Stimulated activated CD4-positive, alpha-beta T cell treated with anti-CD3 and anti-CD28 coated beads, Interleukin-15, amount 100 ng/mL, for 1 hour (primary cell): ENCODE measurements around the gene SAPCD1.

Experiments
- DNase-seq, 2 donors: peaks; one replicate each; pipeline ENCODE4 v3.0.0-alpha.2; 2020; ENCODE audit warnings: low read depth in 1 of 2, low spot score in 1 of 2

Gene SAPCD1

DNA sequence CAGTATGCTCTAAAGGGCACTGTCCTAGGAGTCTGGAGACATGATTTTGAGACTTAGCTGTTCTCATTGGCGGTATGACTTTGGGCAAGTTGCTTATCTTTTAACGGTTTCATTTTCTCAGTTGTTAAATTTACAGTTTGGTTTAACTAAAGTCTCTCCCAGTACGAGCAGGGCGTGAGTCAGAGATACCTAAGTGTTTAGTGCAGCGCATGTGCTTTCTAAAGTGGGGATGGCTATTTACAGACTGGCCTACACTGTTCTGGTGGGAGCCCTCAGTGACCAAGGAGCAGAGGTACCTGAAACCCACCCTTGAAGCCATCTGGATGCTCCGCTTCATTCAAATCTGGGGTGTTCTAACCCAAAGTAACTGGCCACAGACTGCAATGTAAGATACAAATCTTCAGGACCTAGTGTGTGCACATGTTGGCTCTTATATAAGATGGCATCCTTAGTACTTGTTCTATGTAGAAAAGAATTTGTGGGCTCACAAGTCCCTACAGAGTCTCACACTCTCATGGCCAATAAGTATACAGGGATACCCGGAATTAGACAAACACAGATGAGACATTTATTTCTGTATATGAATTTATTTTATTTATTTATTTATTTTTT is 11.9 kb upstream of the SAPCD1 start:
- no peak for DNase-seq

DNA sequence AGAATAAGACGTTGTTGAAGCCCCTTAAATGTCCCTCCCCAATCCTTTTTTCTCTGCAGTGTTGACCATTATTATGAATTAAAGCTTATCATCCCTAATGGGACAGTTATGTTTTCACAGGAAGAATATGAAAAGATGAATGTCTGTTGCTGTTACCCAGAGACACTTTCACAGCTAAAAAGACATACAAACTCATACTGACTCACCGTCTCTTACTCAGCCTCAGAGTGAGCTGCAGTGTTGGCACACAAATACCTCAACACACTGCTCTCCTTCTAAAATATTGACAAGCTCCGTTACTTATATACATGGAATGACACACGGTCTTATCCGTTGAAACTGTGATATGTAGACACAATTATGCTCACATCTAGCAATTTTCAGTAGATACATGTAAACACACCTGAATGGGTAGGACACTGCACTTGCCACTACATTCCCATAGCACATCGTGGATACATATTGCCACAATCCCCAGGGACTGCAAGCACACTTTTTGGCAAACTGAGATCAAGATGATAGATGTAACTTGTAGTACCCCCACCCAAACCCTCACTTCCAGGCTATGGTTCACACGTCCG is 9.6 kb upstream of the SAPCD1 start:
- DNase-seq: no peak

DNA sequence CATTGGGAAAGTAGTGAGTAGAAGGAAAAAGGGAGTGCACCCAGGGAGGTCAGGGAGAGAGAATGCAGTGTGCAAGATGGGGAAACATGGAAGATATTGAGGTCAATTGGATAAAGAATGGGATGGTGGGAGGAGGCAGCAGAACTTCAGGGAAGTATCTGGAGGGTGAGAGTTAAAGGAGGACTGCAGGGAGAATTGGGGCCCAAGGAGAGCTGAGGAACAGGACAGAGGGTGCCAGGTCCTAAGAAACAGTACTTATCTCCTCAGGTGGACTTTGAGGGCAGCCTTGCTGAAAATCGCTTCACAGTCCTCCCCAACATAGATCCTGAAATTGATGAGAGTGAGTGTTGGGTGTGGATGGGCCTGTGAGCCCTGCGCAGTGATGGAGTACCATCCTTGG is 4.2 kb upstream of the SAPCD1 start:
- DNase-seq: no peak

DNA sequence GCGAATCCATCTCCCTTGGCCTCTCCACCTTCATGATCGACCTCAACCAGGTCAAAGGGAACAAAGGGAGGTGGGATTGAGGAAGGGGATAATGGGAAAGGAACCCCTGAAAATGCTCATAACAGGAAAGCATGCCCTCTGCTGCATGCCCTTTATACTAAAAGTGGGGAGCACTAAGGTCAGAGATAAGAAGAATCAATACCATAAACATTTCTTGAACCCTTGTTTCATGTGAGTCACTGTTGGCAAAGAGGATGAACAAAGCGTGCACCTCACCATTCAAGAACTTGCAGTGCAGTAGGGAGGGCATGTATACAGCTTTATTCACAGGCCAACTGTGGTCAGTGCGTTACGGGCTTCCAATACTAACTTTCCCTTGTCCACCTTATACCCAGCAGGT is 1.7 kb upstream of the SAPCD1 start:
- no peak for DNase-seq

DNA sequence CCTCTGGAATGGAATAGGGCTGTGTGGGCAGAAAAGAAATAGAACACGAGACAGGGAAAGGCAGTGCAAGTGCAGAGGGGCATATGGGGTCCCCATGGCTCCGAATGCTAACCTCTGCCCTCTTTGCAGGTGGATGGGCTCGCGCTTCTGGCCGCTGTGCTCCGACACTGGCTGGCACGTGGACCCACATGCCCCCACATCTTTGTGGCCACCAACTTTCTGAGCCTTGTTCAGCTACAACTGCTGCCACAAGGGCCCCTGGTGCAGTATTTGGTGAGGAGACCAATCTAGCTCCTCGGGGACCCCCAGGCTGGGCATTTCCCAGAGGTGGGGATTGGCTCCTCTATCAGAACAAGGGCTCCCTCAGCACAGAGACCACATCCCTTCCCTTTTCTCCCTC is 1.1 kb upstream of the SAPCD1 start:
- DNase-seq: no peak

DNA sequence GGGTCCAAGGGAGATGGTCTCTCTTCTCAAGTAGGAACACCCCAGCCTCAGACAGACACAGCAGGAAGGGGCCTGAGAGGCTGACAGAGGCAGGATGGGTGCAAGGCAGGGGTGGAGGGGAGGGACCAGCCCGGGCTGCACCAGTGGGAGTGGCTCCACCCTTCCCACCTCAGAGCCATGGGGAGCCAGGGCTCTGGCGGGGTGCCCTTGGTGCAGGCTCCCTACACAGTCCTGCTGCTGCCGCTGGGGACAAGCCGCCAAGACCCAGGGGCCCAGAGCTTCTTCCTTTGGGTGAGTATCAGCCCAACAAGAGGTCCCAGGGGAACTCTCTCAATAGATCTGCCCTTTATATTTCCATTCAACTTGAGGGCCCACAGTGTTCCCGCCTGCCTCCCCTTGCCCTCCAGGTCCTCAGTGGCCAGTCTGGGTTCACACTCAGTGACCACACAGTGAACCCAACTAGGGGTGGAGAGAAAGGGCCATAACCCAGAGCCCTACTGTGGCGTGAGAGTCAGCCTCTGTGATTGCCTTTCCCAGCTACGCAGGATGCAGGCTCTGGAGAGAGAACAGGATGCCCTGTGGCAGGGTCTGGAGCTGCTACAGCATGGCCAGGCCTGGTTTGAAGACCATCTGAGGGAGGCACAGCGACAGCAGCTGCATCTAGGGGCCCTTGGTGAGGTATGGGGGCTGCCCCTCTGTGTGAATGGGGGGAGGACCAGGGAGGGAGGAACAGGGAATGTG is 592 bp downstream of the SAPCD1 start:
- no peak for DNase-seq

DNA sequence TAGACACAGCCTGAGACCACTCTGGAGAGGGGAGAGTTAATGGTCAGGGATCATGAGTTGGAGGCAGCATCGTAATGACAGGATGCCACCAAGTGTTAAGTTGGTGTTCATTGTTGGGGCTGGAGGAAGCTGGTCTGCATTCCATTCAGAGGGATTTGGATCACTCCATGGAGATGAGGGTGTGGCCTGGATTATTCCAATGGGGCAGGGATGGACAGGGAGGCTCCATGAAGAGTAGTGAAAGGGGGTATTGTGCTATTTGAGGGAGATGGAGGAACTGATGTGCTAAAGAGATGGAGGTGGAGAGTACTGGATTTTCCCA is 1.1 kb downstream of the SAPCD1 start:
- no peak for DNase-seq

DNA sequence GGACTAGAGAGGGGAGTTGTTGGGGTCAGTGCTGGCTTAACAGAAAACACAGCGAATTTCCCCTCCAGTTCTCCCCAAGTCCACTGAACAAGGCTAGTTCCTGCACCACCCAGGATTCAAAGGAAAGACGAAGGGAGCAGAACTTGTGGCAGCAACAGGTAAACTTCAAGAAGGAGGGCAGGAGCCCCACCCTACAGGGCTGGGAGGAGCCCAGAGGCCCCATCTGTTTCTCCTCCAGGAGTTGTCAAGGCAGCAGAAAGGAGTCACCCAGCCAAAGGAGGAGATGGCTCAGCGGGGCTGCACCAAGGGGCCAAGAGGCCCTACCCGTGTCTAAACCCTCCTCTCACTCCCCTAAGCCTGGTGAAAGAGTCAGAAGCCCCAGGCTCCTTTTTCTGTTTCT is 1.7 kb downstream of the SAPCD1 start:
- DNase-seq: no peak

DNA sequence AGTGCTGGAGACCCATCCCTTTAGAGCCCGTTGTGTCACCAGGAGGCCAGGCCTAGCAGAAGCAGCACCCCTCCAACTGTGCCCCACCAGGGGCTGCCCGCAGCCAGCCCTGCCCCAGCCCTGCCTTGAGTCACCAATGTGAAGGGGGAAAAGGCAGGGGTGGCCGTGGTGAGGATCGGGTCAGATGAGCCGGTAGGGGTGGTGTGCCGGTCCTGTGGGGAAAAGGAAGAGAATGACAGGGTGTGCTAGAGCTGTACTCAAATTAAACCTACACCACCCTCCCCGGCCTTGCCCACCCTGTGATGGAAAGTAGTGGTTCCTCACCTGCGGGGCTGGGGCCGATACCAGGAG is 3.1 kb downstream of the SAPCD1 start:
- DNase-seq: no peak

DNA sequence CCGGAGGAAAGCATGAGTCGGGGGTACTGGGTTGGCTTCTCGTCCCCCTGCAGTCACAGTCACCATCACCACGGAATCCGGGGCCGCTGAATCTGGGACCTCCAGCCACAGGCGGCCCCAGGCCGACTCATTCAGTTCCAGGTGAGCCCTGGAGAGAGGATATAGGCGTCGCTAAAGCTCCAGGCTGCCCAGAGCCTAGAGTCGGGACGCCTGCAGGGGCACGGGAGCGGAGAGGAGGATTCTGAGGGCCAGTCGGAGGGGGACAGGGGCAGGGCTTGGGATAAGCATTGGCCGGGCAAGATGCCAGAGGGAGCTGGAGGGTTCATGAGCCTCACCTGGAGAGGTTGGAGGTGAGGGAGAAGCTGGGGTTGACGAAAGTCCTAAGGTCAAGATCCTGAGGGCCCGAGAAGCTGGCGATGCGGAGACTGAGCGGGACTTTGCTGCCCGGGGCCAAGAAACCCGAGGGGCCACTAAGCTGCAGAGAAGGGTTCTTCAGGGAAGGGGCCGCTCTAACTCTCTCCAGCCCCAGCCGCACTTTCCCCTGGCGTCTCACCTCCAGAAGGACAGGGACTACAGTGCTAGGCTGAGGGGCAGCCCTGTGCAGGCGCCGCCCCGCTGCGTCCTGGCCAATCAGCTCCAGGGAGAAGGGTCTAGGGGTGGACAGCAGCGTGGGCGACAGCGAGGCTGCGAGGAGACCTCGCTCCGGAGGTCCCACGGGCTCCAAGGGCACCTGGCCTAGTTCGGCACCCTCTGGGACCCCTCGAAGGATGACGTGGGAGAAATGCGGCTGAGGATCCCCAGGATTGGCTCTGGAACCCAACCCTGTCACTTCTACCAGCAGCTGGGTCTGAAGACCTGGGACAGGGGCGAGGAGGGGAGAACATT is 3.7 kb downstream of the SAPCD1 start:
- no peak for DNase-seq

DNA sequence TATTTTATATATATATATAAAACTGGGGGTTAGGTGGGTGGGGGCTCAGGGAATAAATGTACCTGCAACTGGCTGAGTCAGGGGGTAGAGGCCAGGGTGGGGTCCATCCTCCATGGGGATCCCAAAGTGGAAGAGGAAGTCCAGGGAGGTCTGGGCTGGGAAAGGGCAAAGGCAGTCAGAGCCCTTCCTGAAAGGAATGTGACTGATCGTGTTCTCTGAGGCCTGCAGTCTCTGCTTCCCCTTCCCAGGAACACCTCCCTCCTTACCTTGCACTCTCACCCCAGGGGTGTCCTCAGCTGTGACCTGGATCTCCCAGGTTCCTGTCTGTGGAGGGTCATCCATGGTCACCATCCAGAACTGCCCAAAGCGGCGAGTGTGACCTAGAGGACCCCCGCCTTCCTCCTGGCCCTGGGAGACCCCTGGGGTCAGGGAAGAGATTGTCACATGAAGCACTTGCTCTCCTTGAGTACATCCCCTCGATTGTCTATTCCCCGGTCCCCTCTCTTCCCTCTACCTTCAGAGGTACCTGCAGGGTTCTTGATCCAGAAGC is 4.7 kb downstream of the SAPCD1 start:
- DNase-seq: no peak

DNA sequence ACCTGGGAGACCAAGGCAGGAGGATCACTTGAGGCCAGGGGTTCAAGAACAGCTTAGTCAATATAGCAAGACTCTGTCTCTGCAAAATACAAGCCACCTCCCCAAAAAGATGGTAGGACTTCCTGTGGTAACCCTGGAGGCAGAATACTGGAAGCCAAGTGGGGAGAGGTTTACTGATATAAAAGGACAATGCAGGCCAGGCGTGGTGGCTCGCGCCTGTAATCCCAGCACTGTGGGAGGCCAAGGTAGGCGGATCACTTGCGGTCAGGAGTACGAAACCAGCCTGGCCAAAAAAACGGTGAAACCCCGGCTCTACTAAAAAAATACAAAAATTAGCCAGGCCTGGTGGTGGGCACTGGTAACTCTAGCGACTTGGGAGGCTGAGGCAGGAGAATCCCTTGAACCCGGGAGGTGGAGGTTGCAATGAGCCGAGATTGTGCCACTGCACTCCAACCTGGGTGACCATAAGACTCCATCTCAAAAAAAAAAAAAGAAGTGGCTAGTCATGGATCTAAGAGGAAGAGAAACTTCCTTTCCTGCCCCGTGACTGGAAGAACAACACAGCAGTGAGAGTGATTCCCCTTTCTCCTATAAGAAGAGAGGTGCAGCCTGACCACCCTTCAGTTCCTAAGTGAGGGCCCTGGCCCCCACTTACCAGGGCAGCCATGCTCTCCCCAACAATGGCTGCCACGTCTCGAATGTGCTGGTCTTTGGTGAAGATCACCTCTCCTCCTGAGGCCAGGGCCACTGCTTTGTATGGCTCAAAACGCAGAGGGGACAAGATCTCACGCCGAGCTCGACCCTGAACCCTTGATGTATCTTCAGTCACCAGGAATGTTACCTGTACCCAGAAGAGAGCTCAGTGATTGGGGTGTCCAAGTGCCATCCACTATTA is 6.2 kb downstream of the SAPCD1 start:
- DNase-seq: no peak

DNA sequence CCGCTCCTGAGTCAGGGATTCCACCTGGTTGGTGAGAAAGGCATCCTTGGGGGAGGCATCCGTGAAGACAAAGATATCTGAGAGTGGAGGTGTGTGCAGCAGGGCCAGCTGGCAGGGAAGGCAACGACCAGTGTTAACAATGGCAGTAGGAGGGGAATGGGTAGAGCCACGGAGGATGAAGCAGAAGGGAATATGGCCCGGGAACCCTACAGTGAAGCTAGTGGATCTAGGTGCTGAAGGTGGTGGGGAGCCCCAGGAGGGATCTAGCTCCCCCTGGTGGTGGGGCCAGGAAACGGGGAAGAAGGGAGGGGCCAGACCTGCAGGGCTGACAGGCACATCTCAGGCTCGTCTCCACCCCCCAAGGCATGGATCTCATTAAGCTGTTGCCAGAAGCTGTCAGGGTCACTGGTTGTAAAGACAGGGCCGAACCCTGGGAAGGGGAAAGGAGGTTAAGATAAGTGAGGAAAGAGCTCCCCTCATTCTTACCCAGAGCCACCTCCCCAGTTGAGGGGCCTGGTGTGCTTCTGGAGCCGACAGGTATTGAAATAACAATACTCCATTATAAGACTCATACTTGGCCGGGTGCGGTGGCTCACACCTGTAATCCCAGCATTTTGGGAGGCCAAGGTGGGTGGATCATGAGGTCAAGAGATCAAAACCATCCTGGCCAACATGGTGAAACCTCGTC is 7.4 kb downstream of the SAPCD1 start:
- DNase-seq: peak; percentile 62 to 65

DNA sequence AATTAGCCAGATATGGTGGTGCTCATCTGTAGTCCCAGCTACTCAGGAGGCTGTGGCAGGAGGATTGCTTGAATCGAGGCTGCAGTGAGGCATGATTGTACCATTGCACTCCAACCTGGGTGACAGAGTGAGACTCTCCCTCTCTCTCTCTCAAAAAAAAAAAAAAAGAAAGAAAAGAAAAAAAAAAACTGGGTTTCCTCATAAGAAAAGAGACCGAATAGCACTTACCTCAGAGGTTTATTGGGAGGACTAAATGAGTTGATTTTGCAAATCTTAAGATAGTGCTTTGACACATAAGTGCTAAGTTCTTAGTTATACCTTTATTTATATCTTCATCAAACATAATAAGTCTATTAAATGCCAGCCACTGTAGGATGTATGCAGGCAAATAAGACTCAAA is 8.4 kb downstream of the SAPCD1 start:
- no peak for DNase-seq

DNA sequence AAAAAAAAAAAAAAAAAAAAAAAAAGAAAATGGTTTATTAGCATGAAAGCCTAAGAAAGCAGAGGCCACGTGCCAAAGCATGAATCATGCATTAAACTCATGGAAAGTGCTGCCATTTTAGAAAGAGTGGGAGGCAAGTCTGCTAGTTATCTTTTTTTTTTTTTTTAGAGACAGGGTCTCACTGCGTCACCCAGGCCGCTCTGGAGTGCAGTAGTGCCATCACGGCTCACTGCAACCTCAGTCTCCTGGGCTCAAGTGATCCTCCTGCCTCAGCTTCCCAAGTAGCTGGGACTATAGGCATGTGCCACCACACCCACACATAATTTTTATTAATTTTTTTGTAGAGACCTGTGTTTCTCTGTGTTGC is 9.5 kb downstream of the SAPCD1 start:
- DNase-seq: no peak

DNA sequence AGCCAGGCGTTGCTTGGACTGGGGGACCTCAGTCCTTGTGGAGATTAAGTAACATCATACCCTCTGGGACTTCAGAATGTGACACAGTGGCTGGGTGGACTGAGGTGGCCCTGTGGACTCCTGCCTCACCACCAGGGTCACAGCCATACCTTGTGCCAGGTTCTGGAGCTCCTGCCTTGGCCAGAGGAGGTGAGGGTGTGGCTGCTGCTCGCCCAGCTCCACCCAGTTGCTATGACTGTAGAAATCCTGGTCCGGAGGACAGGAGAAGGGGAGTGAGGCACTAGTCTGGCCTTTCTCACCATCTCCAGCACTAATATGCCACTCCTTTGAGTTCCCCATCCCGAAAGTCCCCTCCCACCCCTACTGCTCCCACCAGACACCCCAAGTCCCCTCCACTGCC is 12.7 kb downstream of the SAPCD1 start:
- DNase-seq: no peak

DNA sequence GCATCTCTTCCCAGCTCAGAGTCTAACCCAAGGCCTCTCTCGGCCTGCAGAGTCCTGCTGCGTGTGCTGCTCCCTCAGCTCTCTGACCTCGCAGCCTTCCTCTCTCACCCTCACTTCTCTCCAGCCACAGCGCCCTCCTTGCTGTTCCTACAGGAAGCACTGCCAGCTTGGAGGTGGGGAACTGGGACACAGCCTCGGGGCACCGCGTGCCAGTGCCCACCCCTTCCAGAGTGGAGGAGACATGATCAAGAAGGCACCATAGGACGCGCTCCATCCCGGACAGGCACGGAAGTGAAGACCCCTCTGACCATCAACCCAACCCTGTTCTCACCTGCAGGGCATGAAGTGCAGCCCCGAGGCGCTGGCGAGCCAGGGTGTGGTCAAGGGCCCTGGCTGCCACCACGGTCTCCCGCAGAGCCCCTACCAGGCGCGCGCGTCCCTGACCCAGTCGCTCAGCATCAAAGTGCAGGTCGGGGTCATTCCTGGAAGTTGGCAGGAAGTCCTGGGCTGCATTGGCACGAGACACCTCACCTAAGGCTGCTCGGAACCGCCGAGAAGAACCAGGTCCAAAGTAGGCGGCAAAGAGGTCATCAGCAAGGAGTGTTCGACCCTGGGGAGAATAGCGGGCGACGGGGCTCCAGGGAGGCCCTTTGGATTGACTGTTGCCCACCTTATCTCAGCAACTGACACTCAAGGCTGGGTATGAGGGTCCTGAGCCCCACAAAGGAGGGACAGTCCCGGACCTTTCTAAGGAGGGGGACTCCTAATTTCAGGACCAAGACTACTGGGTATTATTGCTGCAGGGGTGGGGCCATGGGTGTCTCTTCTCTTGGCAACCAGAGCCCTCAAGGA is 13.4 kb downstream of the SAPCD1 start:
- no peak for DNase-seq

DNA sequence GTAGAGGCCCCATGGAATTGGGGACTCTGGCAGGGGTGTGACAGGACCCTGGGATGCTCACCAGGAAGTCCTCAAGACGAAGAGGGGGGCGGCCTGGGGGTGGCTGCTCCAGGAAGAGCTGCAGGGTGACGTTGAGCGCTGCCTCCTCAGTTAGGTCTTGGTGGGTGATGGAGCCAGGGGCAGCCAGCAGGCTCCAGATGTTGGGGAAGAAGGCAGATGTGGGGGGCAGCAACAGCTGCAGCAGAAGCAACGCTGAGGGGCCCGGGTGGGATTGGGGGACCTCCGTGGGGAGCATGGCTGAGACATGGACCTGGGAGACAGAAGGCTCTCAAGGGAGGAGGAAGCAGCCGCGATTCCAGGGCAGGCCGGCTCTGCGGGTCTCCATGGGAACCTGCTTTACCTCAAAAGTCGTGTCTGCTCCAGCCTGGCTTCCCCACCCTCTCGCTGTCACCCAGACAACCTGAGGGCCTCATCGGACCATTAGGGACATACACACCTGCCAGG is 14.1 kb downstream of the SAPCD1 start:
- DNase-seq: no peak

DNA sequence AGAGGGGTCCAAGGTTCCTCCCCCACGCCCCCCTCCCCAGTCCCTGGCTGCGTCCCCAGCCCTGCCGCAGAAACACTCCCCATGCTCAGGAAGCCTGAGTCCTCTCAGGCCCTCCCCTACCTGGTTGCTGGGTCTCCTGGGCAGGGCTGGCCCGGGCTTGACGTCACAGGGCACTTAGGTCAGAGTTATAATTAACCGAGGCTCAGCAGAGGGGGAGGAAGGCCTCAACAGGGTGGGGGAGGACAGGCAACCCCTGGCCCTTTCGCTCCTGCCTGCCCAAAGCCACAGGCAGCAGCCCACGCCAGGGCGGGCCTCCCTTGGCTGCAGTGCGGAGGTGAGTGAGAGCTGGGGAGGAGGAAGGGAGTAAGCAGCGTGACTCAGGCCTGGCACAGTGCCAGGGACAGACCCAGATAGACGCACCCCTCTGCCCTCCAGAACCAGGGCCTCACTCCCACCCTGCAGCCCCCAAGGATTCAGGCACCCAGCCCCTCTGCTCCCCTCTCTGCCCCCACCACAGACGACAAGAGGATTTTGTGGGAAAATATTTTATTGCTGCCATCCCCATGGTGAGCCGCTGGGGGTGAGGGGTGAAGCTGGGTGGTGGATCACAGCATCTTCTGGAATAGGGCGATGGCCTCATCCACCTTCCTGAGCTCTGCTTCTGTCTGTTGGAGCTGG is 14.7 kb downstream of the SAPCD1 start, which contains the start of gene VWA7:
Gene VWA7 (minus strand): TSS at position 340 of the 678 bp plus-strand sequence. CDS start 549 bp downstream, outside the sequence.
- DNase-seq: peak; percentile 35 to 70
